ENCODE measurements around the gene LYL1. TPM values are rescaled to one million over a fixed set of nuclear protein-coding genes. Genes with fewer than 3 reads are reported as not detected.

The LYL1 gene
- total and polyA plus RNA-seq, 2 of the 13 experiments (the other 11 are each of a cell fraction or from before 2014, with no cell fraction given): 0.75 to 0.92 TPM

DNA sequence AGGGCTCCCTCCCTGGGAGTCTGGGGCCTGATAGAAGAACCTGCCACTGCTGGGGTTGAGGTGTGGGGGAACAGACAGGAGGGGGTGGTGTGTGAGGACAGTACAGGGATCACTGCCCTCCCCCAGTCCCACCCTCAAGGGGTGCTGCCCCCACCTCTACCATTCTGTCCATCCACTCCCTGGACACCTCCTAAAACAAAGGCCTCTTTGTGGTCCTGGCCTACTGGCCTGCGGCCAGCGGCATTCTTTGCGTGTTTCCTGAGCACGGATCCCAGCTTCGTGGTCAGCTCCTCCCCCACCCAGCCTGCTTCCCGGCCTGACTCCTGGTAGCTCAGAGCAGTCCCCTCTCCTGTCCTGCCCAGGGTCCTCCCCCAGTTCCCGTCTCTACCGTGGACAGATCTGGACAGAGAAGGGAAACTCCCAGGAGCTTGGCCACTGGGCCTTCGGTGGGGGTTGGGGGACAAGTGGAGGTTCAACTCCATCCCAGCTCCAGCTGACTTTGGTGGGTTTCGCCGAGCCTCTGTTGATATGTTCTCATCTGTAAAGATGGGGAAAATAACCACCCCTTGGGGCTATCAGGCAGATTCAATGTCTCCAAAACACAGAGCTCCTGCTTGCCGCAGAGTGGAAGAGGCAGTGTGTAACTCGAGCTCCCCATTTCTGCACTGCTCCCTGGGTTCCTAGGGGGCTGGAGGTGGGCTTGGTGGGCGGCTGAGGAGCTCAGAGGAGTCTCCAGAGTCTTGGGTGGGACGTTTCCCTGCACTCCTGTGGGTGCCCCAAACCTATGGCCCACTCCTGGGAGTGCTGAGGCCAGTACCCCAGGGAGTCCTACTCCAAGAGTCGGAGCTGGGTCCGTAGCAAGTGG is 48.7 kb downstream of the LYL1 start (continued):
- TF ChIP-seq, protein P1, sequence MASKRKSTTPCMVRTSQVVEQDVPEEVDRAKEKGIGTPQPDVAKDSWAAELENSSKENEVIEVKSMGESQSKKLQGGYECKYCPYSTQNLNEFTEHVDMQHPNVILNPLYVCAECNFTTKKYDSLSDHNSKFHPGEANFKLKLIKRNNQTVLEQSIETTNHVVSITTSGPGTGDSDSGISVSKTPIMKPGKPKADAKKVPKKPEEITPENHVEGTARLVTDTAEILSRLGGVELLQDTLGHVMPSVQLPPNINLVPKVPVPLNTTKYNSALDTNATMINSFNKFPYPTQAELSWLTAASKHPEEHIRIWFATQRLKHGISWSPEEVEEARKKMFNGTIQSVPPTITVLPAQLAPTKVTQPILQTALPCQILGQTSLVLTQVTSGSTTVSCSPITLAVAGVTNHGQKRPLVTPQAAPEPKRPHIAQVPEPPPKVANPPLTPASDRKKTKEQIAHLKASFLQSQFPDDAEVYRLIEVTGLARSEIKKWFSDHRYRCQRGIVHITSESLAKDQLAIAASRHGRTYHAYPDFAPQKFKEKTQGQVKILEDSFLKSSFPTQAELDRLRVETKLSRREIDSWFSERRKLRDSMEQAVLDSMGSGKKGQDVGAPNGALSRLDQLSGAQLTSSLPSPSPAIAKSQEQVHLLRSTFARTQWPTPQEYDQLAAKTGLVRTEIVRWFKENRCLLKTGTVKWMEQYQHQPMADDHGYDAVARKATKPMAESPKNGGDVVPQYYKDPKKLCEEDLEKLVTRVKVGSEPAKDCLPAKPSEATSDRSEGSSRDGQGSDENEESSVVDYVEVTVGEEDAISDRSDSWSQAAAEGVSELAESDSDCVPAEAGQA (IDR thresholded peaks at IDR 0.05; ENCODE audit: low read depth): peak; percentile 38; the same call in 1 of the 2 replicates
- TF ChIP-seq, protein P1 (CRISPR knock-in tag; IDR thresholded peaks at IDR 0.05; ENCODE audit: borderline replicate concordance): no peak
- TF ChIP-seq, protein P2, sequence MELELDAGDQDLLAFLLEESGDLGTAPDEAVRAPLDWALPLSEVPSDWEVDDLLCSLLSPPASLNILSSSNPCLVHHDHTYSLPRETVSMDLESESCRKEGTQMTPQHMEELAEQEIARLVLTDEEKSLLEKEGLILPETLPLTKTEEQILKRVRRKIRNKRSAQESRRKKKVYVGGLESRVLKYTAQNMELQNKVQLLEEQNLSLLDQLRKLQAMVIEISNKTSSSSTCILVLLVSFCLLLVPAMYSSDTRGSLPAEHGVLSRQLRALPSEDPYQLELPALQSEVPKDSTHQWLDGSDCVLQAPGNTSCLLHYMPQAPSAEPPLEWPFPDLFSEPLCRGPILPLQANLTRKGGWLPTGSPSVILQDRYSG (CRISPR knock-in tag; IDR thresholded peaks at IDR 0.05): no peak
- TF ChIP-seq SNAI1 (CRISPR knock-in tag; IDR thresholded peaks at IDR 0.05; ENCODE audit: borderline replicate concordance) (peak; percentile 60; the same call in 1 of the 2 replicates), ZNF564 (CRISPR knock-in tag; IDR thresholded peaks at IDR 0.05) (0 out of 2 replicates have a peak, but pooled peaks have one; percentile 19), CBFB (CRISPR knock-in tag; IDR thresholded peaks at IDR 0.05) (peak; percentile 95), SRF (IDR thresholded peaks at IDR 0.05; ENCODE audit: low read depth, low read length) (no peak), ZNF326 (CRISPR knock-in tag; IDR thresholded peaks at IDR 0.05; ENCODE audit: borderline replicate concordance) (no peak), FOXJ3 (CRISPR knock-in tag; IDR thresholded peaks at IDR 0.05; ENCODE audit: borderline replicate concordance) (peak; percentile 27; the same call in 1 of the 2 replicates), NFIC (IDR thresholded peaks at IDR 0.05; ENCODE audit: low read length) (peak; percentile 91), ZNF331 (CRISPR knock-in tag; IDR thresholded peaks at IDR 0.05) (peak; percentile 84), CCDC6 (CRISPR knock-in tag; IDR thresholded peaks at IDR 0.05) (0 out of 2 replicates have a peak, but pooled peaks have one; percentile 25), ZNF205 (CRISPR knock-in tag; IDR thresholded peaks at IDR 0.05) (peak; percentile 44; the same call in 1 of the 2 replicates), HDAC6 (IDR thresholded peaks at IDR 0.05; ENCODE audit: low read depth, low read length) (no peak), ZNF3 (CRISPR knock-in tag; IDR thresholded peaks at IDR 0.05) (no peak), ZNF614 (CRISPR knock-in tag; IDR thresholded peaks at IDR 0.05; ENCODE audit: borderline replicate concordance) (peak; percentile 56; the same call in 1 of the 2 replicates), TAF1 (CRISPR knock-in tag; IDR thresholded peaks at IDR 0.05) (peak; percentile 41)
- TF ChIP-seq, protein P3, sequence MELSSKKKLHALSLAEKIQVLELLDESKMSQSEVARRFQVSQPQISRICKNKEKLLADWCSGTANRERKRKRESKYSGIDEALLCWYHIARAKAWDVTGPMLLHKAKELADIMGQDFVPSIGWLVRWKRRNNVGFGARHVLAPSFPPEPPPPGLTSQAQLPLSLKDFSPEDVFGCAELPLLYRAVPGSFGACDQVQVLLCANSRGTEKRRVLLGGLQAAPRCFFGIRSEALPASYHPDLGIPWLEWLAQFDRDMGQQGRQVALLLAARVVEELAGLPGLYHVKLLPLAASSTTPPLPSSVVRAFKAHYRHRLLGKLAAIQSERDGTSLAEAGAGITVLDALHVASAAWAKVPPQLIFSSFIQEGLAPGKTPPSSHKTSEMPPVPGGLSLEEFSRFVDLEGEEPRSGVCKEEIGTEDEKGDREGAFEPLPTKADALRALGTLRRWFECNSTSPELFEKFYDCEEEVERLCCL (CRISPR knock-in tag; IDR thresholded peaks at IDR 0.05; ENCODE audit: borderline replicate concordance): no peak
- TF ChIP-seq, protein P4, sequence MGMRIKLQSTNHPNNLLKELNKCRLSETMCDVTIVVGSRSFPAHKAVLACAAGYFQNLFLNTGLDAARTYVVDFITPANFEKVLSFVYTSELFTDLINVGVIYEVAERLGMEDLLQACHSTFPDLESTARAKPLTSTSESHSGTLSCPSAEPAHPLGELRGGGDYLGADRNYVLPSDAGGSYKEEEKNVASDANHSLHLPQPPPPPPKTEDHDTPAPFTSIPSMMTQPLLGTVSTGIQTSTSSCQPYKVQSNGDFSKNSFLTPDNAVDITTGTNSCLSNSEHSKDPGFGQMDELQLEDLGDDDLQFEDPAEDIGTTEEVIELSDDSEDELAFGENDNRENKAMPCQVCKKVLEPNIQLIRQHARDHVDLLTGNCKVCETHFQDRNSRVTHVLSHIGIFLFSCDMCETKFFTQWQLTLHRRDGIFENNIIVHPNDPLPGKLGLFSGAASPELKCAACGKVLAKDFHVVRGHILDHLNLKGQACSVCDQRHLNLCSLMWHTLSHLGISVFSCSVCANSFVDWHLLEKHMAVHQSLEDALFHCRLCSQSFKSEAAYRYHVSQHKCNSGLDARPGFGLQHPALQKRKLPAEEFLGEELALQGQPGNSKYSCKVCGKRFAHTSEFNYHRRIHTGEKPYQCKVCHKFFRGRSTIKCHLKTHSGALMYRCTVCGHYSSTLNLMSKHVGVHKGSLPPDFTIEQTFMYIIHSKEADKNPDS (CRISPR knock-in tag; IDR thresholded peaks at IDR 0.05): no peak
